GM19025 (cell line): ENCODE results near the gene TCF7L2.

Experiments used
- ATAC-seq: cut with Tn5 transposase; IDR thresholded peaks from one replicate; pipeline ENCODE4 v1.9.1; 2021; ENCODE audit warnings: mild to moderate bottlenecking, low read depth, moderate library complexity; ENCODE audit not compliant: unreplicated experiment

The TCF7L2 gene

GRCh38 chr10:113133497-113134115, 183.6 kb downstream of the TCF7L2 start:
- no peak for ATAC-seq

GRCh38 chr10:113135025-113135424, 185.0 kb downstream of the TCF7L2 start:
- ATAC-seq = no peak

GRCh38 chr10:113137941-113138685, 188.1 kb downstream of the TCF7L2 start:
- no peak for ATAC-seq

GRCh38 chr10:113138937-113139585, 189.0 kb downstream of the TCF7L2 start:
- no peak for ATAC-seq

- ATAC-seq = no peak
Observed at GRCh38 chr10:113139699-113140098, 189.7 kb downstream of the TCF7L2 start.

GRCh38 chr10:113140143-113141011, 190.3 kb downstream of the TCF7L2 start:
- ATAC-seq = no peak

- no peak for ATAC-seq
Observed at GRCh38 chr10:113142601-113143362, 192.7 kb downstream of the TCF7L2 start.

GRCh38 chr10:113144576-113144975, 194.5 kb downstream of the TCF7L2 start:
- ATAC-seq = no peak

GRCh38 chr10:113148071-113148825, 198.2 kb downstream of the TCF7L2 start:
- no peak for ATAC-seq

GRCh38 chr10:113148901-113149300, 198.9 kb downstream of the TCF7L2 start:
- no peak for ATAC-seq

- ATAC-seq = no peak
Observed at GRCh38 chr10:113149626-113150025, 199.6 kb downstream of the TCF7L2 start.

GRCh38 chr10:113151190-113151666, 201.2 kb downstream of the TCF7L2 start:
- ATAC-seq = no peak

- ATAC-seq = no peak
Observed at GRCh38 chr10:113153493-113154102, 203.6 kb downstream of the TCF7L2 start.

- ATAC-seq = no peak
Observed at GRCh38 chr10:113157441-113157840, 207.4 kb downstream of the TCF7L2 start.

- no peak for ATAC-seq
Observed at GRCh38 chr10:113158183-113158582, 208.1 kb downstream of the TCF7L2 start.

GRCh38 chr10:113159563-113159962, 209.5 kb downstream of the TCF7L2 start:
- no peak for ATAC-seq

- no peak for ATAC-seq
Observed at GRCh38 chr10:113160641-113161040, 210.6 kb downstream of the TCF7L2 start.

GRCh38 chr10:113161066-113161465, 211.0 kb downstream of the TCF7L2 start:
- ATAC-seq = no peak

- ATAC-seq = no peak
Observed at GRCh38 chr10:113162960-113163359, 212.9 kb downstream of the TCF7L2 start.
